GM21619 (cell line): ENCODE results near the gene KDM4B.
"Not testable (repeated sequence)": the region's sequence is repeated elsewhere in the genome, so short reads cannot be mapped to it uniquely, and the experiment has no call there.

Source experiments
- ATAC-seq: cut with Tn5 transposase; IDR thresholded peaks from one replicate; pipeline ENCODE4 v1.9.1; 2021; ENCODE audit not compliant: unreplicated experiment

KDM4B gene

GRCh38 chr19:5147074-5147977 lies 178.4 kb downstream of the KDM4B start:
- no peak for ATAC-seq

- no peak for ATAC-seq
Observed at GRCh38 chr19:5147978-5148793, 179.3 kb downstream of the KDM4B start.

GRCh38 chr19:5148794-5149190 lies 179.9 kb downstream of the KDM4B start:
- ATAC-seq = no peak

- no peak for ATAC-seq
Observed at GRCh38 chr19:5149508-5149907, 180.6 kb downstream of the KDM4B start.

GRCh38 chr19:5149932-5150901 lies 181.3 kb downstream of the KDM4B start:
- no peak for ATAC-seq

GRCh38 chr19:5150902-5151741 lies 182.2 kb downstream of the KDM4B start:
- ATAC-seq = no peak

GRCh38 chr19:5152013-5152763 lies 183.3 kb downstream of the KDM4B start:
- ATAC-seq = no peak

GRCh38 chr19:5152767-5153532 lies 184.0 kb downstream of the KDM4B start:
- ATAC-seq = no peak

GRCh38 chr19:5153601-5154128 lies 184.8 kb downstream of the KDM4B start:
- ATAC-seq = no peak

- no peak for ATAC-seq
Observed at GRCh38 chr19:5154129-5154798, 185.4 kb downstream of the KDM4B start.

- no peak for ATAC-seq
Observed at GRCh38 chr19:5154799-5155426, 186.0 kb downstream of the KDM4B start.

GRCh38 chr19:5155586-5156210 lies 186.8 kb downstream of the KDM4B start:
- no peak for ATAC-seq

GRCh38 chr19:5156231-5156986 lies 187.5 kb downstream of the KDM4B start:
- ATAC-seq = no peak

- ATAC-seq = no peak
Observed at GRCh38 chr19:5157186-5157585, 188.3 kb downstream of the KDM4B start.

GRCh38 chr19:5158549-5159134 lies 189.7 kb downstream of the KDM4B start:
- not testable (repeated sequence) for ATAC-seq
